Stimulated activated CD4-positive, alpha-beta T cell treated with anti-CD3 and anti-CD28 coated beads, Interleukin-15, amount 100 ng/mL, for 24 hours (primary cell): ENCODE data around the gene MAN2A2.

Experiments
- DNase-seq: peaks from one replicate; pipeline ENCODE4 v3.0.0-alpha.2; 2020

The MAN2A2 gene

DNA sequence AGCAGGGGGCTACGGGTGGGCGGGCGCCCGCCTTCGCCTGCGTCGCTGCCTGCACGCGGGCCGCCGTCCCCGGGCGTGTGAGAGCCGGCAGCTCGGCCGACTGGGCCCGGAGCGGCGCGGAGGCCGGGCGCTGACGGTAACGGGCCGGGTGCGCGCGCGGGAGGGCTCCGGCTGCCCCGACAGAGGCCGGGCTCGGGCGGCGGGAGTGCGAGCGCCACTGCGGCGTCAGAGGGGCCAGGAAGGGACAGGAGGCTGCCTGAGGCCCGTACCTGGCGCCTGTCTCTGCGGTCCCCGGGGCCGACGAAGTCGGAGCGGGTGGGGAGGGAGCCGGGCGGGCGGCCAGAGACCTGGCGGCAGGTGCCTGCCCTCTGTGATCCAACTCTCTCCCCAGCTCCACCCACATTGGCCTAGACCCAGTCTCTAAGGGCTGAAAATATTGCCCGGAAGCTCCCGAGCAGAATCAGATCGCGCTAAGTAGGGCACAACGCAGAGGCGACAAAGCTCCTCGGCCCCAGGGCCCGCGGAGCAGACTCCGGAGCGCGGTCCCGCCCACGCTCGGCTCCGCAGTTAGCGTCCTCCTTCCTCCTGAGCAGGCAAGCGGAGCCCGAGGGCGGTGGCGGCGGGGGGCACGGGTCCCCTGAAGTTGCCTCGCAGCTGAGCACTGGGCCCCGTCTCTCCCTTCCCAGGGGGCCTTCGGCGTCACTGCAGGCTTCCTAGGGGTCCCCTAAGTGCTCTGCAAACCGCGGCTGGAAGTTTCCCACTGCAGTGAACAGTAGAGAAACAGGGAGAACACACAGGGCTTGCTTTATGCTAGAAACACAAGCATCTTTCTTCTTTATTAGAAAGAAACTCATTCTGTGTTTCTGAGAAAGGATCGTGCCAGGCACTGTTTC, at the start of gene MAN2A2:
TSS of gene MAN2A2 (plus strand) at position 463 of the 893 bp plus-strand sequence. CDS start 906 bp downstream, outside the sequence.
- DNase-seq: peak; percentile 90

DNA sequence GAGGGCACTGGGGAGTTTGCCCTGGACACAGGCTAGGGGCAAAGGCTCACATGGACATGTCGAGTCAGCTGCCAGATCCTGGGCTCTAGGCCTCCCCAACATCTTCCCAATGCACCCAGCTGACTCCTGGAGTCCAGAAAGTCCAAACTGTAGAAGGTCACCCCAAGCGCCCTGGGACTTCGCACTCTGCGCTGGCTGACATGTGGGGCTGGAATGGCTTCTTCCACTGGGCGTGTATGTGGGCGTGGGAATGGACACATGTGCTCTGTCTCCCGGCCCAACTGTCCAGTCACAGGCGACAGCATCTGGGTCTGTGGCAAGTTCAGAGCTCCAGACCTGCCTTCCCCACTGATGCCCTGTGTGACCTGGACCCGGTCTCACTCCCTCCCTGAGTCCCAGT, 48.0 kb upstream of the MAN2A2 start:
- no peak for DNase-seq

GRCh38 chr15:90857337-90857736, 45.8 kb upstream of the MAN2A2 start:
- DNase-seq: no peak

DNA sequence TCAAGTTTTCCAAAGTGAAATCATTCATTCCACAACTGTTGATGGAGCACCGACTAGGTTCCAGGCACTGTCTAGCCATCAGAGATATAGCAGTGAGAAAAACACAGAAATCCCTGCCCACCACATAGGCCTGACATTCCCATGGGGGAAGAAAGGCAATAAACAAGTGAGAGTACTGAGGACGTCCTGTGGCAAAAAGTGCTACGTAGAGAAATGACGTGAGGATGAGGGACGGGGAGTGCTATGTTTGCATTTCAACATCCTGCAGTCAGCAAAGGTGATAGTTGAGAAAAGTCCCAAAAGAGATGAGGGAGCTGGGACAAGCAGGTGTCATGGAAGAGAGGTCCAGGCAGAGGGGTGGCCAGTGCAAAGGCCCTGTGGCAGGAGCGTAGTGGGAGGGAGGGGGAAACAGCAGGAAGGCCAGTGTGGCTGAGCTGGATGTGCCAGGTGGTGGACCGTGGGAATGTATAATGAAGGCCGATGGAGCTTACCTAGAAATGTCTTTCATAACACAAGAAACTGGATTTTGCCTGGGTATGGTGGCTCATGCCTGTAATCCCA, 45.1 kb upstream of the MAN2A2 start:
- DNase-seq: no peak

DNA sequence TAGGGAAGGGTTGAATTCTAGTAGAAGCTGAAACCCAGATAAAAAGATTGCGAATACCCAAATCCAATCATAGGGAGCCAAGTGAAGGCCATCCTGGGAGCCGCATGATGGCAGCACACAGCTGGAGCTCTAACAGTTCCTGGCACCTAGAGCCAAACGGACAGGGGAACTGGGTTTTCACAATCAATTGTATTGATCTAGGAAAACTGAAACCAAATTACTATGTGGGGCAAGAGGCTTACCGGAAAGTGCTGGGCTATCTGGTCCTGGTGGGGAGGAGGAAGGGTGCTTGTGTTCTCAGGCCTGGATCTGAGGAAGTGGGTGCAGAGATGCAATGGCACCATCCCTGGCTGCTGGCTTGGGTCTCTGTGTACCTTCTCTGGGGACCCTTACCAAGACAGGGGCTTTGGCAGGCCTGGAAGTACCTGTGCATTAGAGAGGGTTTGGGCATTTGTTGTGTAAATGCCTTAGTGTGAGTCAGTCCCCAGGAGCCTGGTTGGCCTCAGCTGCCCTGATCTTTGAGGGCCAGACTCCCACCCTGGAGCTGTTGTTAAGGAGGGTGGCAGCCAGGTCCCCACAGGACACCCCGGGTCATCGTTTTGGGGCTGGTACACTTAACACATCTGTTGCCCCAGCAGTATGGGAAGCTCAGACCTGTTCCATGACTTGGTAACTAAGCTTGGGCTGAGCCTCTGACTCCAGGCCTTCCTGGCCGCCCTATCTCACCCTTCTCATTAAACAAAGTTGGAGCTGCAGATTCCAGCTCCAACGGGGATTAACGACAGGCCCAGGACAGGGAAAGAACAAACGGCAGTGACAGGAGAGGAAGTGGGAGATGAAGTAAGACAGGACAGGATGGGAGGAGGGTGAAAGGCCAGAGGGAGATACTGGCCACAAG, 43.6 kb upstream of the MAN2A2 start:
- DNase-seq: no peak

DNA sequence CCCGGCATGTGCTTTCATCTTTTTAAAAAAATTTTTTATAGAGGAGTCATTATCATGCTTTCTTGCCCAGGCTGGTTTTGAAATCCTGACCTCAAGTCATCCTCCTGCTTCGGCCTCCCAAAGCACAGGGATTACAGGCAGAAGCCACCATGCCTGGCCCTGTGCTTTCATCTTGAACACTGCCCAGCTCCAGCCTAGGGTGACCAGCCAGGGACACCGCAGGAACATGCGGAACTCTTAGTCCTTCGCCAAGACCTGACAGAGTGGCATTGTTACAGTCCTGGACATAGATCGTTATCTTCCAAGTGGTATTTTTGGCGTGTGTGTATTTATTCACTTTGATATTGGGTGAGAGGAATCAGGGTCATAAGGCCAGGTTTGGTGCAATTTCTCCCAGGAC, 42.7 kb upstream of the MAN2A2 start:
- DNase-seq: no peak

- no peak for DNase-seq
These were observed 42.0 kb upstream of the MAN2A2 start for GRCh38 chr15:90860942-90861675.

- DNase-seq: no peak
These were observed 40.6 kb upstream of the MAN2A2 start for GRCh38 chr15:90862487-90862886.

DNA sequence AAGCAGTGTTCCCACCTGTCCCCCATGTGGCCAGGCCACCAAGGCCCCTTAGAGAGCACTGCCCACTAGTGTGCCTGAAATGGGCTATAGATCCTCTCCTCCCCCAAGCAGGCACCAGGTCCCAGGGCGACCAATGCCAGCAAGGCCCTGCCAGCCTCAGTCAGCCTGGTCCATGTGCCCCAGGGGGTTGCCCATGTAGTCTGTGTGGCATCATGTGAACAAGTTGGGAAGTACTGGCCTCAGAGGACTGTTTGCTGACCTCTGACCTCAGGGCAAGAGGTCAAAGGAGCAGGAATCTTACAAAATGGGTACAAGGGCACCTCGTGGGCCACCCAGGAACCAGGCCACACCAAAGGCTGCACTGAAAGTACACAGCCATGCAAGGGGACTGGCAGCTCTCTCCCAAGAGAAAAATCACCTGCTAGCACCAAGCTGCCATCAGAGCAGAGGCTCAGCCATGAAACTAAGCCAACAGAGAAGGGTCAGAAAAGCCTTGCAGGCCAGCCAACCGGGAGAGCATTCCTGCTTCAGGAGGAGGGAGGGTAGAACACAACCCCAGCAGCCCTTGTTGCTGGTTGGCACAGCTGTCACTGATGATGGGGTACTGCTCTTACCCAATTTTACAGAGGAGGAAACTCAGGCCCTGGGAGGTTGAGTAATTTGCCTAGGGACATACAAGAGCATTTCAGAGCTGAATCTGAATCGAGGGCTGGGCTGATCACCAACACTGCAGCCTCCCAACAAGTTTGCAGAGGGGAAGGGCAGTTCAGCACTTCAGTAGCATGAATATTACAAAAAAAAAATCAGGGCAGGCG, 39.9 kb upstream of the MAN2A2 start:
- no peak for DNase-seq

- DNase-seq: no peak
These were observed 39.1 kb upstream of the MAN2A2 start for GRCh38 chr15:90863987-90864386.

DNA sequence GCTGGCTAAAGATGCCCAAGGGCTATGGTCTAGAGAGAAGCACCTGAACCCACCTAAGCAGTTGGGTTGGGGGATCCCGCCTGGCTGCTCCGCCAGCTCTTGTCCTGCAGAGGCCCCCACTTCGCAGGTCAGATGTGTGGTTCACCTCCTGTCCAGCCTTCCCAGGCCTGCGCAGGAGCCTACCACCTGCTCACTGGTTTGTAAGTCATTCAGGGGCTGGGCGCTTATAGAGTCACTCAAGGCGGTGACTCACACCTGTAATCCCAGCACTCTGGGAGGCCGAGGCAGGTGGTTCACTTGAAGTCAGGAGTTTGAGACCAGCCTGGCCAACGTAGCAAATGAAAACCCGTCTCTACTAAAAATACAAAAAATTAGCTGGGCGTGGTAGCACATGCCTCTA, 38.6 kb upstream of the MAN2A2 start:
- no peak for DNase-seq

DNA sequence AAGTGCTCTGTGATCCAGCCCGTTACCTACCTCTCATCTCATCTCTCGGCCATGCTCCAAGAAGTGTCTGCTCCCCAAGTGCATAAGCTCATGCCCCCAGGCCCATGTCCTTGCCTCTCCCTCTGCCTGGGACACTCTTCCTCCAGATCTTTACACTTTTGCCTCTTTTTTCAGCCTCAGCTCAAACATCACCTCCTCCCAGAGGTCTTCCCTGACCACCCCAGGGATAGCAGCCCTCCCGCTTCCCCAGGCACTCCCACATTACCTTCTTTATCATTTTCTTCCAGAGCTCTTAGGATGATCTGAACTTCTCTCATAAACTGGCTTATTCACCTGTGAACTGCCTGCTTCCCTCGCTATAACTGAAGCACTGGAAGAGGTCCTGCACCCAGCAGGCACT, 37.4 kb upstream of the MAN2A2 start:
- DNase-seq: no peak

DNA sequence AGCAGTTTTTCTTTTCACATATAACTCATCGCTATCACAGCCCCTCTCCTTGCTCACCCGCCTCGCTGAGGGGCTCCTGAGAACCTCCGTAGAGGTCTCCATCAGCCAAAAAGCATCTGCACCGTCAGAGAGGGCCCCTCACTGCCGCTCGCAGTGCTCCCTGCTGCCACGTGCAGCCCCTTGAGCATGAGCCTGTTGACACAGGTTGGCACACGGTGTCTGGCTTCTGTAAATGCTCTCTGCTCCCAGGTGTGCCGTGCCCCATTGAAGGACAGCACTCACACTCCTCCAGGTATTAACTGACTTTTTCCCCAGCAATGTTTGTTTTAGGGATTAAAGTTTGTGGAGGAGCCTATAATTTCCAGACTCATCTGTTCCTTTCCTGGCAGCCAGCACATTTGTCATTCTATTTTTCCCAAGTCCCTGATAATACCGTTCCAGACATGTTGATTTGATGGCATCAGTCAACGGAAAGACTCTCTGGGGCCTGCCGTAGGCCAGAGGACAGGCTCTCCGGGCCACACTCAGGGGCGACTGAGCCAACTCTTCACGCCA, 36.9 kb upstream of the MAN2A2 start:
- no peak for DNase-seq

GRCh38 chr15:90866800-90867199, 36.3 kb upstream of the MAN2A2 start:
- DNase-seq: no peak

DNA sequence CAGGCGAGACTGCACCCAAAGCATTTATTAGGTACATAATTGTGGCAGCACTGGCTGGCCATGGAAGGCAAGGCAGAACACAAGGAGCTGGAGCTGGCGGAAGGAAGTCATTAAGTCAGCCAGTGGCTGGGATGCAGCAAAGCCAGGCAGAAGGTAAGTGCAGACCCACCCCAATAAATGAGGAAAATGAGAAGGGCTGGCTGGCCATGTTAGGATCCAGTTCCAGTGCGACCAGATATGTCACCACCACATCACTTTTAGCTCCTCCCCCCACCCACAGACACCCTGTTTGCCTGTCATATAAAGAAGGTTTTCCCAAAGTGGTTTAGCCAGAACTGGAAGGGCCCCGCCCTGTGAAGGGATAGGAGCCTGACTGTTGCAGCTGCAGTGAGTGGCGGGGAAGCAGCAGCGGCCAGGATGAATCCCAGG, 34.8 kb upstream of the MAN2A2 start, which contains the start of gene FURIN:
TSS of gene FURIN (plus strand) at position 328 of the 429 bp plus-strand sequence. CDS start 7,153 bp downstream, outside the sequence.
- DNase-seq: peak; percentile 49

GRCh38 chr15:90869140-90869541, 34.0 kb upstream of the MAN2A2 start:
- no peak for DNase-seq

DNA sequence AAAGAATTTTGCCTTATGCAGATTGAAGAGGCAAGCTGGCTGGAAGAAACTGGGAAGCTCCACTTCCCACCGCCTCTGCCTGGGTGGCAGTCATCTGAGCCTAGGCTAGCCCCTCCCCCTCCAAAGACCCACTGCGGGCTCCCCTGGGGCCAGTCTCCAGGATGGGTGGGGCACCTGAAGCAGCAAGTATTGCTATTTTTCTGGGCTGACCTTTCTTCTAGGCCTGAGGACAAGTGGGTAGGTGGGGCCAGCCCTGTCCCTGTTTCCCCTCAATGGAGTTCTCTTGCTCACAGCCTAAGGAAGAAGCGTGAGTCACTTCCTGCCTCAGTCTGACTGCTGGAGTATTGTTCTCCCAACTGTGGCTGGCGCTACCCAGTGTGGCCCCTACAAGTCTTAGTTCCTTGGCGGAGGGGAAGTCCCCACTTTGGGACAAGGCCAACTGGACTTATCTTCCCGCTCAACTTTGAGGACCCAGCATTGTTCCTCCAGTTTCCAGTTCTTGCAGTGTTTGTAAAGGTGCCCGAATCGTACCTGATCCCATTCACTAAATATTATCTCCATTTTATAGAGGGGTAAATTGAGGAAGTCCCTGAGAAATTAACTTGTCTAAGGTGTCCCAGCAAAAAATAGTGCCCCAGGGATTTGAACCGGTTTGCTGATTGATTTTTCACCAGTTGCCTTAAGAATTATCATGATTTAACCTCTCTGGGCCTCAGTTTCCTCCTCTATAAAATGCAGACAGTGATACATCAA, 33.3 kb upstream of the MAN2A2 start:
- DNase-seq: peak; percentile 82

DNA sequence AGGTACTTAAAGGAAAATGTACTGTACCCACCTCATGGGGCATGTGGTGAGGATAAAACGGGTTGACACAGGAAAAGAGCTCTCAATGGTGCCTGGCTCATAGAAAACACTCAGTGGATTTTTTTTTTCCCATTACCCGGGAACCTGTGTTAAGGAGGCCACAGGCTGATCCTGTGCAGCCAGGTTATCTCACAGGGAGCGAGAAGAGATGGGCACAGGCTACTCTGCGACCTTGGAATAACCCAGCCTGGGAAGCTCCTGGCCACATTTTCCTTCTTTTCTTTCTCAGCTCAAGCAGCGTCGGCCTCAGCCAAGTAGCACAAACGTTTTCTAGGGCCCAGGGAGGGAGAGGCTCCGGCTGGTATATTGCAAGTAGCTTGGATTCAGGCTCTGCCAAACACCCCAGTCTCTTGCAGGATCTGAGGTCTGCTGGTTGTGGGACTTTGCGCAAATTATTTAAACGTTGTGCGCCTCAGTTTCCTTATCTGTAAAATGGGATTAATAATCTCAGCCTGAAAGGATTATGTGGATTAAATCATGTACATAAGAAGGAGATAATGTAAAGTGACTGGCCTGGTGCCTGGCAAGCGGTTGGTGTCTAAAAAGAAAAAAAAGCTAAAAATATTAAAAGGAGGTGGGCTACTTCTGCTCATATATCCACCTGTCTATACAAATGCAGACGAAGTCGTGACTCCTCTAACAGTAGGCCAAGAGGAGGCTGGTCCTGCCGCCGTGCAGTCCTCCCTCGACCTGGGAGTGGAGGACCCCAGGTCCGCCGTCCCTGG, 32.6 kb upstream of the MAN2A2 start:
- no peak for DNase-seq

- peak; percentile 49 for DNase-seq
These were observed 31.9 kb upstream of the MAN2A2 start for GRCh38 chr15:90871139-90871715.
